ENCODE results near the gene SORCS2. TPM values are rescaled to one million over a fixed set of nuclear protein-coding genes. Genes with fewer than 3 reads are reported as not detected.

SORCS2 gene
- total and polyA plus RNA-seq, 2 of the 8 experiments (the other 6 are each of a cell fraction or from before 2014, with no cell fraction given), result 0.36 to 1.8 TPM

- TF ChIP-seq POU5F1 (IDR thresholded peaks at IDR 0.05; ENCODE audit: low read depth, low read length), result no peak
- no peak for TF ChIP-seq NRF1 (IDR thresholded peaks at IDR 0.05; ENCODE audit: low read depth, low read length)
- TF ChIP-seq, protein P1, sequence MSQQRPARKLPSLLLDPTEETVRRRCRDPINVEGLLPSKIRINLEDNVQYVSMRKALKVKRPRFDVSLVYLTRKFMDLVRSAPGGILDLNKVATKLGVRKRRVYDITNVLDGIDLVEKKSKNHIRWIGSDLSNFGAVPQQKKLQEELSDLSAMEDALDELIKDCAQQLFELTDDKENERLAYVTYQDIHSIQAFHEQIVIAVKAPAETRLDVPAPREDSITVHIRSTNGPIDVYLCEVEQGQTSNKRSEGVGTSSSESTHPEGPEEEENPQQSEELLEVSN (IDR thresholded peaks at IDR 0.05), result no peak
- no peak for TF ChIP-seq CBX8 (IDR thresholded peaks at IDR 0.05; ENCODE audit: borderline replicate concordance, low read depth, low read length)
- TF ChIP-seq BACH1 (IDR thresholded peaks at IDR 0.05; ENCODE audit: low read length), result no peak
These were observed 176.0 kb downstream of the SORCS2 start (continued) for GRCh38 chr4:7368296-7368695.
